ENCODE measurements around the gene SETBP1. TPM values are rescaled to one million over a fixed set of nuclear protein-coding genes. Genes with fewer than 3 reads are reported as not detected.

The SETBP1 gene
- polyA plus RNA-seq, 1 experiment = 2.9 TPM

DNA sequence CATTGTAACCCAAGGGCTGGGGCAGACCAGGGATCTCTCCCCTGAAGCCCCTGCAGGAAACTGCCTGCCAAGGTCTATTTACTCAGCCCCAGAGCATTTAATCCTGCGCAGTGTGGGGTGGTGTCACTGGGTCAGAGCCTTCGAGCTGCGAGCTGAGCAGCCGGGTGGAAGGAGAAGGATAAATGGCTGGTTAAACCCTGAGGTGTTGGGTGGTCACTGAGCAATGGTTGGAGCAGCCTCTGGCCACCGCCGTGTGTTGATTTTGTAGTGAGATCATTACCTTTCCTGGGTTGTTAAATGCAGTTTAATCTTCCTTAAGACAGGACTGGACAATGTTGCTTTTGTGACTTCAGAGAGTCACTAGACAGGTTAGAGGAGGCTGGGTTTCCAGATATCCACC, 98.1 kb downstream of the SETBP1 start:
- ChIA-PET CTCF (interaction anchor here (1.3 kb wide), 1 partner anchor 30 kb away, joined by 3 read pairs; no protein-coding TSS in a partner anchor), POLR2A (no interaction called here)

DNA sequence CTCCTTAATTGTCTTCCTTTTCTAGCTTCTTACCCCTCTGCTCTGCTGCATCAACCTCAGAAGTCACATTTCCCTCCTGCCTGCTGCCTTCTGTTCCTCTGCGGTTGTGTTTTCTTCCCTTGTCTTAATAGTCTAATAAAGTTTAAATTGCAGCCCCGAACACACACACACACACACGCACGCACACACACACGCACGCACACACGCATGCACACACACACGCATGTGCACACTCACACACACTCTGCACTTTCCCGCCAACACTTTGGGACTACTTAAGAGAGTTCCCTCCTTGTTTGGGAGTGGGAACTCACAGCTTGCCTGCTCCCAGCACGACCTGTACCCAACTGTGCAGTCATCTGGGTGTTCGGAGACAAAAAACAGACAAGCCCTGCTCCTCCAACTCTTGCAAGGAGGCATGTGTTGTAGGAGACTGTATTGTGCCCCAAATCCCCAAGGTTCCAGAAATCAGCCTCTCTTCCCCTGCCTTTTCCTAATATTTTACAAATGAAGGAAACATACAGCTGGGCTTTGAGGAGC, 99.1 kb downstream of the SETBP1 start:
- Histone ChIP-seq H3K4me3 (ENCODE audit: low read depth, low read length) (no peak overlapping the region), H3K36me3 (ENCODE audit: control insufficient read depth, insufficient read depth, low read length) (no peaks in the 10 kb centered on the region), H3K27me3 (ENCODE audit: control insufficient read depth, insufficient read depth, low read length) (no peaks in the 10 kb centered on the region)
- TF ChIP-seq, protein P1, sequence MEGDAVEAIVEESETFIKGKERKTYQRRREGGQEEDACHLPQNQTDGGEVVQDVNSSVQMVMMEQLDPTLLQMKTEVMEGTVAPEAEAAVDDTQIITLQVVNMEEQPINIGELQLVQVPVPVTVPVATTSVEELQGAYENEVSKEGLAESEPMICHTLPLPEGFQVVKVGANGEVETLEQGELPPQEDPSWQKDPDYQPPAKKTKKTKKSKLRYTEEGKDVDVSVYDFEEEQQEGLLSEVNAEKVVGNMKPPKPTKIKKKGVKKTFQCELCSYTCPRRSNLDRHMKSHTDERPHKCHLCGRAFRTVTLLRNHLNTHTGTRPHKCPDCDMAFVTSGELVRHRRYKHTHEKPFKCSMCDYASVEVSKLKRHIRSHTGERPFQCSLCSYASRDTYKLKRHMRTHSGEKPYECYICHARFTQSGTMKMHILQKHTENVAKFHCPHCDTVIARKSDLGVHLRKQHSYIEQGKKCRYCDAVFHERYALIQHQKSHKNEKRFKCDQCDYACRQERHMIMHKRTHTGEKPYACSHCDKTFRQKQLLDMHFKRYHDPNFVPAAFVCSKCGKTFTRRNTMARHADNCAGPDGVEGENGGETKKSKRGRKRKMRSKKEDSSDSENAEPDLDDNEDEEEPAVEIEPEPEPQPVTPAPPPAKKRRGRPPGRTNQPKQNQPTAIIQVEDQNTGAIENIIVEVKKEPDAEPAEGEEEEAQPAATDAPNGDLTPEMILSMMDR (IDR thresholded peaks at IDR 0.05; ENCODE audit: insufficient read depth, low read depth, low read length) = no peak
- ChIA-PET POLR2A (no interaction called here), CTCF (no interaction called here)
- no peak for DNase-seq (ENCODE audit: low read depth)

More for the DNA sequence above, 98.1 kb downstream of the SETBP1 start:
- no peak for DNase-seq (ENCODE audit: low read depth)
- no peaks in the 10 kb centered on the region for H3K27me3 ChIP-seq (ENCODE audit: control insufficient read depth, insufficient read depth, low read length)
- no peaks in the 10 kb centered on the region for H3K36me3 ChIP-seq (ENCODE audit: control insufficient read depth, insufficient read depth, low read length)
- TF ChIP-seq, protein P1 (IDR thresholded peaks at IDR 0.05; ENCODE audit: insufficient read depth, low read depth, low read length) = no peak
- no peak overlapping the region for H3K4me3 ChIP-seq (ENCODE audit: low read depth, low read length)

DNA sequence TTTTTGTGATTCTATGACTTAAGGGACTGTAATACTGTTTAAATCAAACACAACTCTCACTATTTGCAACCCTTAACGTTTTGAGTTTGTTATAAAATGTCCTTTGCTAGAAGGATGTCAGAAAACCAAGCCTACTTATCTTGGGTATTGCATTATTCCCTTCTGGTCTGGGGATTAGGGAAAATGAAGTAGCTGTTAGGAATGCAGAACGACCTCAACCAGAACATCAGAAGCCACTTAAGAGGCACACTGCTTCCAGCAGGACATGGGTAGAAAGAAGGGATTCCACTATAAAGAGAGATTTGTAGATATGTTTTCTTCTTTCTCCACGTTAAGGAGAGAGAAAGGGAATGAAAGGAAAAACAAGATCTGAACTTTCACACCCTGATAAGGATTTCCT, 101.2 kb downstream of the SETBP1 start:
- TF ChIP-seq, protein P1 (IDR thresholded peaks at IDR 0.05; ENCODE audit: insufficient read depth, low read depth, low read length) = no peak
- ChIA-PET CTCF (interaction anchor here (1.4 kb wide), 1 partner anchor 21 kb away, joined by 4 read pairs; no protein-coding TSS in a partner anchor), POLR2A (no interaction called here)
- peak; percentile 47 for DNase-seq (ENCODE audit: low read depth)
- Histone ChIP-seq H3K36me3 (ENCODE audit: control insufficient read depth, insufficient read depth, low read length) (no peaks in the 10 kb centered on the region), H3K27me3 (ENCODE audit: control insufficient read depth, insufficient read depth, low read length) (no peaks in the 10 kb centered on the region), H3K4me3 (ENCODE audit: low read depth, low read length) (no peak overlapping the region)

DNA sequence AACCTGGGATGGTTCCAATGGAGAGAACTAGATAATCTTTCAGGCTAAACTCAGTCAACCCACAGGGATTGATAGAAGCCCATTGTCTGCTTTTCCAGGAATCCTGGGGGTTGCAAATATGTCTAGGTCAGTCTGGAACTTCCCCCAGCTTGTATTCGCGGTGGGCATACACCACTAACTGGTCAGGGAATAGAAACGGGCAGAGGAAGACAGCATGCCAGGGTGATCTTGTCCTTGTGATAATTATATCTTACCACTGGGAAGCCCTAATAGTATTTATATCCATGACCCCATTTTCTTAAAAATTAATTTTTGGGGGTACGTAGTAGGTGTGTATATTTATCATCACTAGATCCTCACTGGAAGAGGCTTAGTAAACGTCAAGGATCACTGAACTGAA, 101.9 kb downstream of the SETBP1 start:
- no peak overlapping the region for H3K4me3 ChIP-seq (ENCODE audit: low read depth, low read length)
- ChIA-PET POLR2A (no interaction called here), CTCF (interaction anchor here (1.4 kb wide), 1 partner anchor 20 kb away, joined by 4 read pairs; no protein-coding TSS in a partner anchor)
- DNase-seq (ENCODE audit: low read depth) = no peak
- no peaks in the 10 kb centered on the region for H3K36me3 ChIP-seq (ENCODE audit: control insufficient read depth, insufficient read depth, low read length)
- TF ChIP-seq, protein P1 (IDR thresholded peaks at IDR 0.05; ENCODE audit: insufficient read depth, low read depth, low read length) = no peak
- H3K27me3 ChIP-seq (ENCODE audit: control insufficient read depth, insufficient read depth, low read length) = no peaks in the 10 kb centered on the region

DNA sequence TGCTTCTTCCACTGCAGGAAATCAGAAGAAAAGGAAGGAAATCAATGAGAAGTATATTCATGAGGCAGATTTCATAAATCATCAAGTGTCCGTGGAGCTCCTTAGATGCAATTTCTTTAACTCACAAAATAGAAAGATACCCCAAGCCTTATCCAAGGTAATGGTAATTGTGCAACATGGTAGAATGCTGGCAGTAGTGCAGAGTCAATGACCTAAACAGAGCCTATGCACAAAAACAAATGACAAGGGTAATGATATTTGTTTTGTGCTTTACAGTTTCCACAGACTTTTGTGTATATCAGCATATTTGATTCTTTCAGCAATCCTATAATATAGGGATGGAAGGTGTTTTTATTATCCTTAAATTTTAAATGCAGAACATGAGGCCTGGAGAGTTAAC, 102.7 kb downstream of the SETBP1 start:
- no peak for DNase-seq (ENCODE audit: low read depth)
- TF ChIP-seq, protein P1 (IDR thresholded peaks at IDR 0.05; ENCODE audit: insufficient read depth, low read depth, low read length) = no peak
- POLR2A ChIA-PET = no interaction called here

More for the DNA sequence above, 102.7 kb downstream of the SETBP1 start:
- CTCF ChIA-PET = interaction anchor here (0.6 kb wide), 1 partner anchor 11 kb away, joined by 3 read pairs; no protein-coding TSS in a partner anchor
- H3K4me3 ChIP-seq (ENCODE audit: low read depth, low read length) = no peak overlapping the region
- no peaks in the 10 kb centered on the region for H3K36me3 ChIP-seq (ENCODE audit: control insufficient read depth, insufficient read depth, low read length)
- H3K27me3 ChIP-seq (ENCODE audit: control insufficient read depth, insufficient read depth, low read length) = no peaks in the 10 kb centered on the region

Measured in BJ (cell line).